CD4-positive, CD25-positive, alpha-beta regulatory T cell (primary cell): ENCODE data around the gene QSOX2. TPM values are rescaled to one million over a fixed set of nuclear protein-coding genes. Genes with fewer than 3 reads are reported as not detected.

Source experiments
- ATAC-seq, 2 donors: fragments of 150-1000 bp; cut with Tn5 transposase; one replicate each; pipeline ENCODE4 v1.10.0; 2021; ENCODE audit warnings: low read depth in 2 of 2, moderate number of reproducible peaks in 2 of 2, moderate library complexity in 1 of 2
- DNase-seq, 3 donors: peaks; one replicate each; pipeline versions ENCODE4 v3.0.0 to v3.0.0-alpha.2; 2012 to 2022; ENCODE audit warnings: mixed read lengths in 1 of 3
- H3K27ac ChIP-seq: one replicate; pipeline ENCODE4 v1.7.0; 2013; ENCODE audit warnings: mild to moderate bottlenecking, low read length; ENCODE audit not compliant: insufficient read depth, poor library complexity, severe bottlenecking
- H3K27me3 ChIP-seq: one replicate; pipeline ENCODE4 v1.7.0; 2013; ENCODE audit warnings: low read length; ENCODE audit not compliant: control insufficient read depth, insufficient read depth
- H3K36me3 ChIP-seq: one replicate; pipeline ENCODE4 v1.7.0; 2013; ENCODE audit warnings: mild to moderate bottlenecking, low read length, moderate library complexity; ENCODE audit not compliant: control insufficient read depth, insufficient read depth
- H3K4me1 ChIP-seq: 2 replicates; pipeline ENCODE4 v1.7.0; 2013; ENCODE audit warnings: mild to moderate bottlenecking, low read length; ENCODE audit not compliant: insufficient read depth, control insufficient read depth, poor library complexity, severe bottlenecking
- H3K4me3 ChIP-seq: one replicate; pipeline ENCODE4 v1.7.0; 2013; ENCODE audit warnings: low read depth, mild to moderate bottlenecking, low read length, moderate library complexity
- H3K9me3 ChIP-seq, 2 experiments: 1 replicate in 1 of 2; 2 replicates in 1 of 2; pipeline ENCODE4 v1.7.0; 2013; ENCODE audit warnings: low read length in 2 of 2, mild to moderate bottlenecking in 1 of 2, moderate library complexity in 1 of 2; ENCODE audit not compliant: control insufficient read depth in 2 of 2
- H3K27ac Mint-ChIP-seq, 3 donors: one replicate each; pipeline ENCODE4 v1.8.0; 2020 to 2022; ENCODE audit warnings: mild to moderate bottlenecking in 3 of 3, mixed read lengths in 3 of 3, moderate library complexity in 2 of 3
- H3K27me3 Mint-ChIP-seq: one replicate; pipeline ENCODE4 v1.8.0; 2022; ENCODE audit warnings: mild to moderate bottlenecking, mixed read lengths
- H3K36me3 Mint-ChIP-seq: one replicate; pipeline ENCODE4 v1.8.0; 2020; ENCODE audit warnings: mixed read lengths
- H3K4me1 Mint-ChIP-seq, 4 donors: one replicate each; pipeline ENCODE4 v1.8.0; 2020 to 2022; ENCODE audit warnings: mixed read lengths in 4 of 4, mild to moderate bottlenecking in 1 of 4
- H3K4me3 Mint-ChIP-seq, 4 donors: one replicate each; pipeline ENCODE4 v1.8.0; 2020 to 2022; ENCODE audit warnings: mild to moderate bottlenecking in 4 of 4, mixed read lengths in 4 of 4, moderate library complexity in 3 of 4
- H3K9me3 Mint-ChIP-seq, 7 donors: one replicate each; pipeline ENCODE4 v1.8.0; 2020 to 2022; ENCODE audit warnings: mixed read lengths in 7 of 7, mild to moderate bottlenecking in 3 of 7, moderate library complexity in 2 of 7
- polyA plus RNA-seq, 4 donors: library from polyadenylated mRNA; unstranded; fragments of 300-500 nt; fragmentation: Illumina TruSeq; gene quantifications; one replicate each; pipeline ENCODE4 v1.2.3, GENCODE V29; 2021
- total RNA-seq: library from RNA; stranded (reverse); gene quantifications from one replicate; pipeline ENCODE4 v1.2.3, GENCODE V29; 2022

QSOX2 gene
- total and polyA plus RNA-seq, 5 donors from 2014 or later, result 0.33 to 16.6 (median 0.46) TPM

DNA sequence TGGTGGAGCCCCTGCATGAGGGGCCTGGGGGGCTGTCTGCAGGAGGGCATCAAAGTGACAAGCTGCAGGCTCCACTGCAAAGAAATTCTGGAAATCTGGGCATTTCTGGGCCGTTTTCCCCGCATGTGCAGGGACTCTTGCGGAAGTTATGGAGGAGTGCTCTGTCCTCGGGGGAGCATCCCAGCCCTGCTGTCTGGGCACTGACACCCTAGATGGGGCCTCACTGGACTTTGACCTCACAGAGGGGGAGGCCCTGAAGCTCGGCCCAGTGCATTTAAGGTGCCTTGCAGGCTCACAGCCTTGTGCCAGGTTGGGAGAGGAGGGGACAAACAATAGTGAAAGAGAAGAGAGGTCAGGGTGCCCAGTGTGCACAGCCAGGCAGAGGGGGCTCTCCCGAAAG, 76.1 kb downstream of the QSOX2 start:
- Mint-ChIP-seq H3K36me3 (no peaks in the 10 kb centered on the region), H3K27ac (peak overlapping the region in 2 of 3 donors; percentile 58 to 71), H3K9me3 (peaks cover 0 to 3% (median 0%) of the 10 kb centered on the region in 7 donors), H3K27me3 (no peaks in the 10 kb centered on the region), H3K4me3 (peak overlapping the region in 1 of 4 donors; percentile 43), H3K4me1 (no peaks in the 10 kb centered on the region)
- no peak overlapping the region for H3K4me3 ChIP-seq
- no peaks in the 10 kb centered on the region for H3K4me1 ChIP-seq
- H3K27me3 ChIP-seq, result no peaks in the 10 kb centered on the region
- H3K27ac ChIP-seq, result no peak overlapping the region
- no peak for ATAC-seq
- H3K36me3 ChIP-seq, result no peaks in the 10 kb centered on the region
- DNase-seq, result no peak
- H3K9me3 ChIP-seq, result no peaks in the 10 kb centered on the region

DNA sequence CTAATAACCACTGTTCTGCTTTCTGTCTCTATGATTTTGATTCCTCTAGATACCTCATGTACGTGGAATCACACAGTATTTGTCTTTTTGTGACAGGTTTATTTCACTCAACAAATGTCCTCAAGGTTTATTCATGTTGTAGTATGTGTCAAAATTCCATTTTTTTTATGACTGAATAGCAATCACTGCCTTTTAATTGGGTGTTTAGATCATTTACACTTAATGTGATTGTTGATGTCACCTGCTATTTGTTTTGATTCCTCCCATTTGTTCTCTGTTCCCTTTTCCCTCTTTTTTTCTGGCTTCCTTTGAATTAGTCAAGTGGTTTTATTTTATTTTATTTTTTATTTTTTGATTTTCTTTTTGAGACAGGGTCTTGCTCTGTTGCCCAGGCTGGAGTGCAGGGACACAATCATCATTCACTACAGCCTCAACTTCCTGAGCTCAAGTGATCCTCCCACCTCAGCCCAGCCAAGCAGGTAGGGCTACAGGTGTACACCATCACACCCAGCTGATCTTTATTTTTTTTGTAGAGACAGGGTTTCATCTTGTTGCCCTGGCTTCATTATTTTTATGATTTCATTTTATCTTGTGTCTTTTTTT, 82.3 kb downstream of the QSOX2 start:
- ATAC-seq (no peak), DNase-seq (no peak)
- H3K9me3 ChIP-seq, result peaks cover 0 to 4% of the 10 kb centered on the region in 2 experiments
- Mint-ChIP-seq H3K27ac (no peak overlapping the region), H3K27me3 (no peaks in the 10 kb centered on the region), H3K4me1 (no peaks in the 10 kb centered on the region), H3K9me3 (peaks cover 0 to 4% (median 1%) of the 10 kb centered on the region in 7 donors), H3K36me3 (no peaks in the 10 kb centered on the region), H3K4me3 (no peak overlapping the region)
- no peak overlapping the region for H3K27ac ChIP-seq
- no peaks in the 10 kb centered on the region for H3K36me3 ChIP-seq
- no peaks in the 10 kb centered on the region for H3K4me1 ChIP-seq
- no peaks in the 10 kb centered on the region for H3K27me3 ChIP-seq
- H3K4me3 ChIP-seq, result no peak overlapping the region

DNA sequence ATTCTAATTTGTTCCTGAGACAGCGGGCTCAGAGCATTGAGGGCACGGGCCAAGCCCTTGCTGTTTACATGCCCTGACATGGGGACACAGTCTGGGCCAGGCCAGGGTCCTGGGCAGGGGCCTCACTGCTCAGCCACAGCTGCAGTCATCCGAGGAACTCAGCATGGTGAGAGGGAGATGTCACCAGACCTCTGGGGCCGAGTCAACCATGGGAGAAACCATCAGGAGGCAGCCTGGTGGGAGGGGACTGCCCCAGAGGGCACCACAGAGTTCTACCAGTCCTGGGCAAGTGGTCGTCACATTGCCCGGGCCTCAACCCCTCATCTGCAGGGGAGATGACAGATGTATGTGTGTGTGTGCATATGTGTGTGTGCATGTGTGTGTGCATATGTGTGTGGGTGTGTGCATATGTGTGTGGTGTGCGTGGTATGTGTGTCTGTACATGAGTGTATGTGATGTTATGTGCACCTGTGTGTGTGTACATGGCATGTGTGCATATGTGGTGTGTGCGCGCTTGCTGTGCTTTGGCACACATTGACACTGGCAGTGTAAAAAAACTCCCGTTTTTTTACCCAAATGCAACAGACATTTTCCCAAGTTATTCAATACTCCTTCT, 84.5 kb downstream of the QSOX2 start:
- no peak overlapping the region for H3K4me3 Mint-ChIP-seq
- H3K27ac Mint-ChIP-seq, result no peak overlapping the region
- Histone ChIP-seq H3K27ac (no peak overlapping the region), H3K9me3 (peaks cover 0 to 4% of the 10 kb centered on the region in 2 experiments), H3K4me1 (no peaks in the 10 kb centered on the region), H3K27me3 (no peaks in the 10 kb centered on the region), H3K4me3 (no peak overlapping the region), H3K36me3 (no peaks in the 10 kb centered on the region)
- H3K9me3 Mint-ChIP-seq, result peaks cover 0 to 4% (median 0%) of the 10 kb centered on the region in 7 donors
- ATAC-seq (no peak), DNase-seq (no peak)
- no peaks in the 10 kb centered on the region for H3K4me1 Mint-ChIP-seq
- H3K27me3 Mint-ChIP-seq, result no peaks in the 10 kb centered on the region
- no peaks in the 10 kb centered on the region for H3K36me3 Mint-ChIP-seq

DNA sequence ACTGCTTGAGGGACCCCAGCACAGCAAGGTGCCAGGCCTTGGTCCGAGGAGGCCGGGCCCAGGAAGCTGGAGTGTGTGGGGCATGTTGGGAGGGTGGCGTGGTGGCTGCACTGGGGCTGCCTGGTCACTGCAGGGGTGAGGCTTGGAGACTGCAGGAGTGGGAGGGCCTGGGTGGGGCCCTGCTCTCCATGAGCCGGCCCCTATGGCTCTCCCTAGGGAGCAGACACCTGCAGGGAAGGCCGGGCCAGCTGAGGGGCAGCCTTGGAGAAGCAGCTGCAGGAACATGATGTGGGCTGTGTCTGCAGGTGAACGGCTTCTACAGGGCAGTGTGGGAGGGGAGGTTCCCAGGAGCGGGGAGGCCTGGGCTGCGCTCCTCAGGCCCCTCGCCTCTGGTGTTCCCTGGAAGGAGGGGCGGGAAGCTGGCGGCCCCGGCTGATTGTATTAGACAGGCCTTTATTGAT, 85.2 kb downstream of the QSOX2 start:
- DNase-seq (no peak), ATAC-seq (no peak)
- H3K4me1 ChIP-seq, result no peaks in the 10 kb centered on the region
- Mint-ChIP-seq H3K36me3 (no peaks in the 10 kb centered on the region), H3K27ac (no peak overlapping the region), H3K4me3 (no peak overlapping the region), H3K9me3 (peaks cover 0 to 4% (median 0%) of the 10 kb centered on the region in 7 donors), H3K27me3 (no peaks in the 10 kb centered on the region), H3K4me1 (no peaks in the 10 kb centered on the region)
- H3K27me3 ChIP-seq, result no peaks in the 10 kb centered on the region
- H3K36me3 ChIP-seq, result no peaks in the 10 kb centered on the region
- H3K27ac ChIP-seq, result no peak overlapping the region
- no peak overlapping the region for H3K4me3 ChIP-seq
- peaks cover 0 to 4% of the 10 kb centered on the region in 2 experiments for H3K9me3 ChIP-seq

DNA sequence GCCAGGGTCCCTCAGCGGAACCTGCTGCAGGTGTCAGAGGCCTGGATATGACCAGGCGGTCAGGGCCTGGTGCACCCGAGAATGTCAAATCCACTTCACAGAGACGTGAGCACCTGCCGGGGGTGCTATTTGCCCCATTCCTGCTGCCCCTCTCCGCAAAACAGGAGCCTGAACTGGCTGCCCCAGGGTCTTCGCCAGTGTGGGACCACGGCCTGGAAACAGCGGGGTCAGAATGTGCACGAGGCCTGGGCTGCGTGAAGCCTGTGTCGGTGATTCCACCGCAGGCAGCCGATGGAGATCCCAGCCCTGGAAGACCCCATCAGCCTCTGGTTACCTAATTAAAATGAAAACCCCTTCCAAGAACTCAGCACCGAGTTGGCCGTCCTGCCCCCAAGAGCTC, 85.8 kb downstream of the QSOX2 start:
- ATAC-seq, result no peak
- peaks cover 0 to 4% of the 10 kb centered on the region in 2 experiments for H3K9me3 ChIP-seq
- Mint-ChIP-seq H3K4me1 (no peaks in the 10 kb centered on the region), H3K27ac (peak overlapping the region in 1 of 3 donors; percentile 74), H3K27me3 (peaks cover 4% of the 10 kb centered on the region), H3K36me3 (no peaks in the 10 kb centered on the region), H3K9me3 (peaks cover 0 to 4% (median 0%) of the 10 kb centered on the region in 7 donors), H3K4me3 (no peak overlapping the region)
- no peak overlapping the region for H3K4me3 ChIP-seq
- H3K36me3 ChIP-seq, result no peaks in the 10 kb centered on the region
- no peak overlapping the region for H3K27ac ChIP-seq
- no peaks in the 10 kb centered on the region for H3K4me1 ChIP-seq
- H3K27me3 ChIP-seq, result no peaks in the 10 kb centered on the region
- DNase-seq, result no peak

DNA sequence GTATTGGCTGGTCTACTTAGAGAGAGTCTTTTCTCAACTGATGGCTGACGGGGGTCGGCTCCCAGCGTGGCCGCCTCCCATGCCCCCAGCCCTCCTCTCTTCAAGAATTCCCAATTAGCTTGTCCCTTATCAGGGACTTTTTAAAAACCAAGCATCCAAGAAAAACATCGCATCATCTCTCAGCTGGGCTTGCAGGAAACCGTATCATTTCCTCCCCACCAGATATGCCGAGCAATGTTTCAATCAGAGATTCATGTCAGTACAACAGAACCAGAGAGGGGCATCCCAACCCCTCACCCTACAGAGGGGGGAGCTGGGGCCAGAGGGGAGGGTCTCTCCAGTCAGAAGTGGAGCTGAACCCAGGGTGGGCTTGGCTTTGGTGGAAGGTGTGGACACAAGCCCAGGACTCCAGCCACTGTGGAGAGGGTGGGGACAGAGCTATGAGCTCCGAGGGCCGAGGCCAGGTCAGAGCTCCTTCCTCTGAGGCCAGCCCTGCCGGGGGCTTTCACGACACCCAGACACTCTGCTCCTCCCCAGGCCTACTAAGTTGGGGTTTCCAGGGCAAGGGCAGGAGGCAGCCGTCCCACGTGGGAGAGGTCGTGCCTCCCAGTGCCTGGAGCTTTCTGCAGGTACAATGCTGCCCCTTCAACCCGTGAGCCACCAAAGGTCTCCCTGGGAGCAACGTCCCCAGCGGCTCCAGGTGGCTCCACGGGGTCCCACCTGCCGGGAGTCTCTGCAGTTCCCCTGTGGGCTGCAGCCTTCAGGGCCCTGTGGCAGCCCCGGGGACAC, 87.9 kb downstream of the QSOX2 start:
- H3K27ac ChIP-seq, result no peak overlapping the region
- H3K27me3 Mint-ChIP-seq, result peaks cover 5% of the 10 kb centered on the region
- no peaks in the 10 kb centered on the region for H3K9me3 Mint-ChIP-seq
- no peaks in the 10 kb centered on the region for H3K36me3 ChIP-seq
- H3K4me1 ChIP-seq, result no peaks in the 10 kb centered on the region
- H3K4me3 ChIP-seq, result no peak overlapping the region
- no peaks in the 10 kb centered on the region for H3K27me3 ChIP-seq
- H3K36me3 Mint-ChIP-seq, result no peaks in the 10 kb centered on the region
- no peaks in the 10 kb centered on the region for H3K4me1 Mint-ChIP-seq
- ATAC-seq, result no peak
- no peak for DNase-seq
- H3K27ac Mint-ChIP-seq, result no peak overlapping the region
- no peak overlapping the region for H3K4me3 Mint-ChIP-seq
- no peaks in the 10 kb centered on the region for H3K9me3 ChIP-seq
